GOT3 (cell line): Measurements from ENCODE around the gene C1orf116.

ENCODE experiments used
- DNase-seq: peaks from one replicate; lab custom pipeline; 2025; ENCODE audit warnings: mixed read lengths; lab: John Stamatoyannopoulos, UW

C1orf116 gene

DNA sequence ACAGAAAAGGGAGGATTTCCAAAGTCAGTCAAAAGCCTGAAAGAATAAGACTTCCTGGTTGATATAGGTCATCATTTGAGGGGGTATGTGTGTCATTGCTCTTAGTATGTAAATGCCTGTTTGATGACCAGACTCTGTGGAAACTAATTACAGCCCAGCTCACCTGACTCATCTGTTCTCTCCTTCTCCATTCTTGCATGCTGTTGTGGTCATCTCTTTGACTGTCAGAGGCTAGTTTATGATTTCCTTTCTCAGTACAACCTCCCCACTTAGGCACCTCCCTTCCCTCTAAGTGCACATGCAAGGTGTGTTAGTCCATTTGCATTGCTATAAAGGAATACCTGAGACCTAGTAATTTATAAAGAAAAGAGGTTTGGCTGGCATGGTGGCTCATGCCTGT lies 2.4 kb upstream of the C1orf116 start:
- DNase-seq = no peak

DNA sequence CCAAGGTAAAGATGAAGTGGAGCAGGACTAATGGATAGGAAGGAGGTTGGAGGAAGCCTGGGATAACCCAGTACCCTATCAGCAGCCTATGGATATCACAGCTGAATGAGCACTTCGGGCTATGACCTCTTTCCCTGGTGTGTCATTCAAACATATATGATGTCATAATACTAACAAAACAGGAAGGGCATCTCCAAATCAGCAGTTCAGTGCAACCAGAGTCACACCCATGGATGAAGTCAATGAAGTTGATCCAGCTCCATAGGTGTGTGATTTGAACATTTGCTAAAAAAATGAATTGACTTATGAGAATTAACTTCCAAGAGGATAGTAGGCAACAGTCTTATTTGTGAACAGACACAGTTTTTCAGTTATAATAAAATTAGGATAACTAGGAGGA lies 1.7 kb upstream of the C1orf116 start:
- no peak for DNase-seq

DNA sequence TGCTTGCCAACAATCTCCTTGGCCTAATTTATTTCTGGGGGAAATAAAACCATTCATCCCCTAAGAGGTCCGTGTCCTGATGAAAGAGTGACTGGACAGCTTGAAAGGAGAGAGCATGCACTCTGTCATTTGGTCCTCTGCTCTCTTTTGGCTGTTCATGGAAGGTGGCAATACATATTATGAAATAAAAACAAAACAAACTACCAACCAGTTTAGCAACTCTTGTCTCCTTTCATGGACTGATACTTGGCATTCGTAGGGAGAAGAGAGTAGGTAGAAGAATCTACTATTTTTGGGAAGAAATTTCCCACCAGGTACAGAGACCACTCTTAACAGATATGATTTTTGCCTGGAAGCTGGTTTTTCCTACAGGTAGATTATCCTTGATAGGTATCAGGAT lies 746 bp upstream of the C1orf116 start:
- DNase-seq = no peak

DNA sequence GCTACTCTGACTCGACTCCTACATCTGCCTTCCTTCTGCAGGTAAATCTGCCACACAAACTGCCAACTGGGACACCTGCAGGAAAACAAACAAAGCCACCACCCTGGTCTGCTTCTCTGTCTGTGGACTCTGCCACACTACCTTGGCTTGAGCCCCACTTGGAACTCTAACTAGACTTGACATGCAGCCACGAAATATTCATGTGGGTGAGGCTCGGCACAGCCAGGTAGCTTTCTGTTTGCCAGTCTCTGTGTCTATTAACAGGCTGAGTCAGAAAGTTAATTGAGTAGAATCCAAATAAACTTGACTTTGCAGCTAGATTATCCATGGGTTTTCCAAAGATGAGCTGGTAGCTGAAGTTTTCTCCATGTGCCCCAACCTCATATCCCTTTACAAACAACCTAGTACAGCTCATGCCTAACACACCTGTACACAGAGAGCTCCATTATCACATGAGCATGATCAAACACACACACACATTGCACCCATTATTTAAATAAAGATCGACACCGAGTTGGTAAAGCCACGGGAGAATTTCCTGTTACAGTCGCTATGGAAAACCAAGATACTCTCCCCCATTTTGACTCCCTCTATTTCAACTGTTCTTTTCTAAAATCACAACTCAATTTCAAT lies 808 bp downstream of the C1orf116 start:
- no peak for DNase-seq

DNA sequence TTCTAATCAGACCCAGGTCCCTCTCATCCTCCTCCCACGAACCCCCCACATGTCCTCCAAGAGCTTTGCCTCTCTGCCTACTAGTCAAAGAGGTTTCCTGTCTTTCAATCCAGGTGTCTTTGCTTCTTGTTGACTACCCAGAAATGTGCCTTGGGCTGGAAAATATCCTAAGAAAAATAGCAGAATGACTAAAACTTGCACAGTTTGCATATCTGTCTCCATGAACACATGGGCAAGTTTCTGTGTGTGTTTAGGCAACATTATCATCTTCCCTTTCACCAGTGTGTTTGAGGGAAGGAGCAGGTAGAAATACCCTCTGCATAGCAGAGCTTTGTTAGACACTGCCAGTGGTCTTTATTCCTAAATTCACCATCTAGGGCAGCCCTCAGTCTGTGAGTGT lies 1.5 kb downstream of the C1orf116 start:
- DNase-seq = no peak

DNA sequence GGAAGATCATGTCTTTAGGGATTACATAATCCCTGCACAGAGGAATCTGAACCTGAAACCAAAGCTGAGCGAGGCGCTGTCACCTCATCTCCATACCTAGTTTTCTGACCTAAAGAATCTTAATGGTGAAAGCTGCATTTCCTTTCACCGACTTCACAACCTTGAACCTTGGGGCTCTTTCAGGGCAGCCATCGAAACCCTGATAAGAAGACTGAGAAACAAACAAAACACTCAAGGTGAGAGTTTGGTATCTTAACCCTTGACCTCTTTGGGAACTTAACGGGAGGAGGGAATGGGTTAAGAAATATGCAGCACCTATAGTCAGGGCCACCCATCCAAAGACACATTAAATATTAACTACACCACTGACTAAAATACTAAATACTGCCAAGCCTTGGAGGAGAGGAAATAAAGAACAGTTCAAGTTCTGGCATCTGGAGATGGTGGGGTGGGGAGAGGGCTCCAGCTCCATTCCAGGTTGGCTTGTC lies 2.0 kb downstream of the C1orf116 start:
- DNase-seq = no peak

DNA sequence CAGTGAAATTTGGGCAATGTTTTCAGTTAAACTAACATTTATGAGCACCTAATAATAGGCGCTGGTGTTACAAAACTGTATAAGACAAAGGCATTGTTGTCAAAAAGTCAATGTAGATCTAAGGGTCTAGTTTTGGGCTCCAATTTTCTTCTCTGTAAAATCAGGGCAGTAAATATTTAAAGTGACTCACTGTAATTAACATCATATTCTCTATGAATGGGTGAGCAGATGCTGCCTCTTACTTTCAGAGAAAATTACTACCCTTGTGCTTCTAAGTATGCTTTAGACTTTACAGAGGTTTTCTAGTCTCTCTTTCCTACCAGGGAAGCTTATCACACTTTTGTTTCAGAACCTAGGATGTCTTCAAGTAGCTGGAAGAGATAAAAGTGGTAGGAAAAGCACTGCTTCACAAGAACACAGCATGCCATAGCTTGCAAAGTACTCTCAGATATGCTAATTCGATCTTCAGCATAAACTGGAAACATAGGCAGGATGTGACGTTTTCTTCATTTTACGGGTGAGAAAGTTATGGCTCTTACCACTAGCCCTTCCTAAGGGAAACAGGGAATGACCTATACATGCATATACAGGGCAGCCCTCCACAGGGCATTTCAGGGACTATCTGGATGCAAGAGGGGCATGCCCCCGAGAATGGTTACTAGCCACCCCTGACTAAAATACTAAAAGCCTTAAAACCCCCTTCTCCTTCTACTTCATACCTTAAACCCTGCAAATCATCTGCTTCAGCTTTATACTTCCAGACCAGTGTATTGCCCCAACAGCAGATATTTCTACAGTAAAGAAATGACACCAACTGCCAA lies 2.6 kb downstream of the C1orf116 start:
- DNase-seq = no peak

DNA sequence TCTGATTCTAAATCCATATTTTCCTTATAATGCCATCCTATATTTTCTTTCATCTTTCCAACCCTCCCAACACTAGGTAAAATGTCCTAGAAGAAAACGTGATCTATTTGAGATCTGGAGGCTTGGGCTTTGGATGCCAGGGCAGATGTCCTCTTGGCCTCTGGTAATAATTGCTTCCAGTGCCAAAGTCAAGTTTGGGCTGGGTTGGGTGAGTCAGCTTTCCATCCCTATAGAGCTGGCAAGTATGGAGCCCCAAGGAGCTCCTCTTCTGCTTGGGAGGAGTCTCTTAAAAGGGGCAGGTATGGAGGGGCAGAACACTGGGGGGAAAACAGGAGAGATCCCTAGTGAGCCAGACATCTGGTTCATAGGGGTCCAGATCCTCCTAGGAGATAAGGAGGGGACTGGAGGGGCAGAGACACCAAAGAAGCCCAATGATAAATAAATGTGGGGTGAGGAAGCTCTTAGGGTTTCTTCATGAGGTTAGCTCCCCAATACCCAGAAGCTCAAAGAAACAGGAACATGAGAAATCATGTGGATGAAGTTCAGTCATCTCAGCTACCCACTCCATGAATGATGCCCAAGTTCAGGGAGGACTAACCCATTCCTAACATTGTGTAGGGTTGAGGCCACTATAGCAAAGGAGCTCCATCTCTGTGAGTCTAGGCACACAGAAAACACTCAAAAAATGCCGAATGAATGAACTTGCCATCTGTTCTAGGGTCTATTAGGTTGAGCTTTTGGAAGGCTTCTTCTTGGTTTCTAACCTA lies 3.5 kb downstream of the C1orf116 start:
- DNase-seq = no peak

DNA sequence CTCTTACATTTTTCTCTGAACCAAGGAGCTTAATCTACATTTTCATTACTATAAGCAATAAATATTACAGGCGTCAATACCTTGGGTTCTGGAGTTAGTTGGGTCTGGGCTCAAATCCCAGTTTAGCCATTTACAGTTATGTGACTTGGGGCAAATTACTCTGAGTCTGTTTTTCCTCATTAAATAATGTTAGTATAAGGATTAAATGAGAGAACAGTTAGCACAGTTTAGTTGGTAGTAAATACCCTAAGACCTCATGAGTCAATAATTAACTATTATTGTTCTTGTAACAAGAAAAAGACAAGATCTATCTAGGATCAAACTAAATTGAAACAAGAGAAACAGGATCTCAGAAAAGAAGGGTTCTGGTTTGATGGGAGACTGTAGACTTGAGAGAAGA lies 4.6 kb downstream of the C1orf116 start:
- no peak for DNase-seq

DNA sequence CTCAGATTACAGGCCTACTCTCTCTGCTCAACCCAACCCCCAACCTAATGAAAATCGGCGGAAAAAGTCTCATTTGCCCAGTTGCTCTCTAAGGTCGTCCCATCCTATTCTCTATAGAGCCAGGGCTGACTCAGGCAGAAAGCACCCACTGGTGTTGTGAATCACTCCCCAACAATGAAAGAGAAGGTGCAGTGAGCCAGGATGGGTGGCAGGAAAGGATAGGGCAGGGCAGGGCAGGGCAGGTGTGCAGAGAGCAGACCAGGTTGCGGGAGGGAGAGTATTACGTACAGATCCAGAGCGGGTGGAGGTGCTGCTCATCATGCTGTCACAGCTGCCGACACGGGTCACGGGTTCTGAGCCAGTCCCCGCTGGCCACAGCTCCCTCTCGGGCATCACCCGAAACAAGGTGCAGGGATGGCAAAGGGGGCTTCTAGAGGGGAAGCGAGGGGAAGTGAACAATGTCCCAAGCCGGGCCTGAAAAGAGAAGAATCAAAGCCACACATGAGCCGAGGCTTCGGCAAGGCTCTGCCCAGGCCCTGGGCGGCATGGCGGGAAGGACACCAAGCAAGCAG lies 5.3 kb downstream of the C1orf116 start:
- DNase-seq = no peak

DNA sequence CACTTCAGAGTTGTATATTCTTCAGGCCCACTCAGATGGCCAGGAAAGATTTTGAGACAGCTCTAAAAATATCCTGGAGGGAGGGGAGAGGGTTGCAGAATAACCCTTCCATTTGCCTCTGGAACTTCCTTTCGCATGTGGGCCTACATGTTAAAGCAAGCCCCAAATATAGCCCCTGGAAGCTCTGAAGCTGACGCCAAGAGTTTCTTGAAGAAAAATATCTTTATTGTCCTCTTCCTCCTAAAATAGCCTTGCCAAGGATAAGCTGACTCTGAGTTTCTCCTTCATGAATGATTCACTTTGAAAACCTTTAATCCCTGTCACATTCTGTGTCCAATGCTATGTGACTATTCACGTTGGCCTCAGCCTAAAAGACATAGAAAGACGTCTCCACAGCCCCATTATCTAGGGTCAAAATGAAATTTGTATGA lies 6.4 kb downstream of the C1orf116 start:
- DNase-seq = no peak

DNA sequence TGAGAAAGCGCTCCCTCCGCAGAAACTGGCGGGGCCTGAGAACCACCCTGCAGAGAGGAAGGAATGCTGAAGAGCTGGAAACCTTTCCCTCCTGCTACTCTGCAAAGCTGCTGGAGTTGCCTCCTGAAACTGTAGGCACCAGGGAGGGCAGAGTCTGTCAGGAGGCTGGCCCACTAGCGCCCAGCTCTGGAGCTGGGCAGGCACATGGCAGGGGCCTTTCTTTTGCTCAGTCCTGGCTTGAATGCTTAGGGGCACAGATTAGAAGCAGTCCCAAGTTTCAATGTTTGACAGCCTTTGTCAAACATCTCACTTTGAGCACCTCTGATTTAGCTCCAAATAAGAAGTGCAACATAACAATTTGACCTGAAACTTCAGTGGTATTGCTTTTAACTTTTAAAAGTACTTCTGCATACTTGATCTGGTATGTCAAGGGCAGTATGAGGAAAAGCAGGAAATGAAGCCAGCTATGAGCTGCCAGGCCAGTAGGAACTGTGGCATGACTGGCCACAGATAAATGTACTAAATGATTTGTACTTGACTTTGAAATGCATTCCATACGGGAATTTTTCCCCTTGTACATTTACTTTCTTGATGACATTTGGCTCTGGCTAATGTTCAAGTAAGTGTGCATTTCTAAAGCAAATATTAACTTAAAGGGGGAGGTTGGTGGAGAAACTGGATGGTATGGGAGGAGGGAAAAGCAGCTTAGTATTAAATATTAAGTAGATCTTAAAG lies 7.2 kb downstream of the C1orf116 start:
- DNase-seq = no peak

DNA sequence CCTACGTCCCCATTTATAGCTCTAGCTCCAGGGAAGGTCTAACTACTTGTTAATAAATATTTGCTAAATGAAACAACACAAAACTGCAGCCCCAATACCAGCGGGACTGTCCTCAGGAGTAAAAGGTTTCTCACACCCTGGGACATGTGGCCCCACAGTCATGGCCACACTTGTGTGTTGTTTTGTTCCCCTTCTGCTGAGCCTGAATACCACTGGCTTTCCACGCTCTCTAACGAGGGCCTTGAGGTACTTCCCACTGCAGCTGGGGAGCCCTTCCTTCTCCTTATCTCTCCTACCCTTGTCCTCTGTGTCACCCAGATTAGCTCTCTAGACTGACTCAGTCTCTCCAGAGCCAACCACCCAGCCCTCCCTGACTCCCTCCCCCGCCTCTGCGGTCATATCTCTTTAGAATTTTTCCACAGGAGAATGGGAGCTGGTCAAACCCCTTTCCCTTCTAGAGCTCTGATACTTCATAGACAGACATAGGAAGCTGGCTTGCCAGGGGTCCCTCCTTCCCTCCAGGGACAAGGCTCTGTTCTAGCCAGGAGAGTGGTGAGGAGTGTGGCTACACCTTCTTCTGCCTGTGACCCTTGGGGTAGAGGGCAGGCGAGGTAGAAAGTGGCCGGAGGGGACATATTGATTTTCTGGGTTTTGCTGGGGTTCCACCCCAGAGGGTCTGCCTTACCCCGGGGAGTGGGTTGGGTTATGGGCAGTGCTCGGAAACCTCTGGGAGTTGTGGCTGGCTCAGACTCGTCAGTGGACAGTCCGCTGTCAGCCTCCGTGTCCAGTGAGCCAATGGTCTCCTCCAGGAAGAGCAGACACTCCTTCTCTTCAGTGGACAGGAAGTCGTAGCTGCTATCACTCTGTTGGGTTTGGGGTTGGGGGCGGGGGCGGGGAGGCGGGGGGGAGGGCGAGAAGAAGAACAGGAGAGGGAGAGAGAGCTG lies 8.1 kb downstream of the C1orf116 start:
- DNase-seq = no peak

DNA sequence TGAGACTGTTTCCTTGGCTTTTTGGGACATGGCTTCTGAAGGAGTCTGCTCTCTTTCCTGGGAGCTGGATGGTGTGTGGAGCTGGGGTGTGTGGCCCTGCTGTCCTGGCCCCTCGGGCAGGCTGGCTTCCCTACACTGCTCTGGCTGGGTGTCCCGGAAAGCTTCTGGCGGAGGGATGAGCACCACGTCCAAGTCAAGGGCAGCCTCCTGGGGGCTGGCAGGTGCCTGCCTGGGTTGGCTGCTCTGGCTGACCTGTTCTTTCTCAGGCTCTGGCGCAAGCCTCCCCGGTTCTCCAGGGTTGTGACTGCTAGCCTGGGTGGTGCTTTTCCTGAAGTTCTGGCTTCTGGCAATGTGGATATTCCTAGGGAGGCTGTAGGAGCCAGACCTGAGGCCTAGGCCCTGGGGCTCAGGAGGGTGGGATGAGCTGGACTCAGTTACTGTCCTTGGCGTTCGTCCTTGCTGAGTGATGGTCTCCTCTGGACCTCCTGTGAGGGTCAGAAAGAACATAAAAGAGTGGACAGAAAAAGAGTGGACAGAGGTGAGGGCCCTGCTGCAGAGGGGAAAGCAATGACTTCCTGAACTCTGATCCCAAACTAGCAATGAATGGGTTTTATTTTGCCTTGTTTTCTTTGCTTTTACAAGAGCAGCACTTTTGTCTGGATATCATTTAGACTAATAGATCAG lies 9.4 kb downstream of the C1orf116 start:
- no peak for DNase-seq

DNA sequence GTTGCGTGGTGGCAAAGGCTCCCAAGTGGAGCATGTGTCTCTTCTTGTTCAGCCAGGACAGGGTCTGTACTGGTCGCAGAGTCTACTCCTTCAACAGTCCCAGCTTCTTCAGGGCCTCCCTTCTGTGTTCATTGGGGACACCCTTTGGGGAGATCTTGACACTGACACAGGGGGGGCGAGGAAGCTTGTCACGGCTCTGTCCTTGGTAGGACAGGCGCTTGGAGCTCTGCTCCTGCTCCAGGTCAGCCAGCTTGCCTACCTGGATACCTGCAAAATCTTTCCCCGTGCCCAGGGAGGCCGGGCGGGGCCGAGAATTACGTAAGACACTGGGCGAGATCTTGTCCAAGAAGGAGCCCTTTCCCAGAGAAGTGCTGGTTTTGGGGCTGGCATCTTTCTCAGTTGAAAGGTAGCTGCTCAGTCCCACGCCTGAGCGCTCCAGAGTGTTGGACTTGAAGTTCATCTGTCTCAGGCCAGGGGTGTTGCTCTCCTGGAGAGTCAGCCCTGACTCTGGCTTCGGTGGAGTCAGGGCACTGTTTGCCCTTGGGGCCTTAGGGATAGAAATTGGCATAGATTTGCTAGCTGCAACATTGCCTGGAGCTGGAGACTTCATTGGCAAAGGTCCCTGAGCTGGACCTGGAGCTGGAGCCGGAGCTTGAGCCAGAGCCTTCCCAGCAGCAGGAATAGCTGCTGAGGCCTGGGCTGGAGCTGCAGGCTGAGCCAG lies 10.5 kb downstream of the C1orf116 start:
- DNase-seq = no peak

DNA sequence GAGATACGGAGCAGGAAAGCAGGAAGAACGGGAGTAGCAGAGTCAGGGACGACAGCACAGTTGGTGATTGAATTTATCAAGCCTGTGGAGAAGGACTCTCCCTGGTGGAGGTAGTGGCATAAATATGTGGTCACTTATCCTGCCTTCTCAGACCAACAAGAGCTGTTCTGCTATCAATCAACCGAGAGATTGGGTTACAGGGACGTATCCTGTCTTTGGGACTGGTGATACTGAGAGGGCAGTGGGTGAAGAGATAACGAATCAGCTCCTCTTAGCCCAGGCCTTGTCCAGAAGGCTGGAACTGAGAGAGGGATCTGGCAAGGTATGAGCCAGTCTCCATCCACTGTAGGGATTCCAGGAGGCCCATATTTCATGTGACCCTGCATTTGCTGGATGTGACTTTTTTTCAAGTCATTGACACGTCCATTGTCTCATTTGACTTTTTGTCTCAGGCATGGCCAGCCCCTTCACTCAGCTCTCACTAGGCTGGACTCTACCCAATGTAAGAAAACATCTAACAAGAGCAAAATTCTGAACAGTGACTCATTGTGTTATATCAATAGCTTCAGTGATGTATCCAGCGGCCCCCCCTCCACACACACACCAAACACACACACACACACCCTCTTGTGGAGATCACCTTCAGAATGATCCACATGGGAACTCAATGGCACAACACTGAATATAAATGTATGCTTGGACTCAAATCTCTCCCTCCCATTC lies 11.3 kb downstream of the C1orf116 start:
- no peak for DNase-seq

DNA sequence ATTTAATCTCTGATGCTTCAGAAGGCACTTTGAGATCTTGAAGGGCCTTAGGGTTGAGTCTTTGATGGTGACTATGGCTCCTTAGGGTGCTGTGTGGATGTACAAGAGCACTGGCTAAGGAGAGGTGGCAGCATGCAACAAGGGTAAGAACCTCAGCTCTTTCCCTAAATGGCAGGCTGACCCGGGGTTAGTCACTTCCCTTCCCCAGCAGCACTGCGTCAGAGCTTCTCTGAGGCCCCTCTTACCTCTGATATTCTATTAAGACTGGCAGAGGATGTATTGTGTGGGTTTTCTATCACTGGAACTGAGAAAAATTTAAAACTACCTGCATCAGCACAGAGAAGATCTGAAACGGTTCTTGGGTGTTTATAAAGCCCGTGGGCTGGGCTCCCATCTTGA lies 11.8 kb downstream of the C1orf116 start:
- no peak for DNase-seq

DNA sequence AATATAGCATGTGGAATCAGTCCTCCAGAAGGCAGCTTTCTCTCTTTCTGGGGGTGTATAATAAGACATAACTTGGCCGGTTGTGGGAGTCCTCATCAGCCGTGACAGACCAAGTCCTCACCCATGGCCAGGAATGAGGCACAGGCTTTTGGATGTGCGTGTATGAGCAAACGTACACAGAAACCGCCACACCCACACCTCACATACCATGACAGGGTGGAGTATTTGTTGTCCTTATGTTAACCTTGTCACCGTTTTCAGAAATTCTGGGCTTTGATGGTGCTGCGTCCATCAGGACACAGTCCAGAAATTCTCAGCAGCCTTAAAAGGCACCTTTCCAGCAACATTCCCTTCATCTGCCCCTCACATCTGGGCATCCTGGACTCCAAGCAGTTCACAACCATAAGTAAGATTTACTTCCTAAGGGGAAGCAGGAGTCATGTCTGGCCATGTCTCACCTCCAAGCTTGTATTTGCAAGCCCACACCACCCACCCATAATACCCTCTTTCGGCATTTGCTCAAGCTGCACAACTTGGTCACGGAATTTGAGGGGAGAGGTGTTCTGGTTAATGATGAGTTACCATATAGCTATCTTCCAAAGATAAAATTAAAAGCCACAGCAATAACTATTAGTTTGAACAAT lies 12.4 kb downstream of the C1orf116 start:
- no peak for DNase-seq
